HL-60/S4 (cell line): Measurements from ENCODE around the gene PPEF2.
"Not testable (repeated sequence)": the region's sequence is repeated elsewhere in the genome, so short reads cannot be mapped to it uniquely, and the experiment has no call there.

ENCODE experiments used
- in situ Hi-C: fragments of 300-500 bp; cut with MboI; formaldehyde crosslinking; loops from 2 replicates; pipeline ENCODE4 v1.14.3; 2022; ENCODE audit warnings: low sequenced_read_pairs

PPEF2 gene

GRCh38 chr4:75895744-75896314 is 6.4 kb downstream of the PPEF2 start:
- in situ Hi-C loops: no loop called here

- in situ Hi-C loops: no loop called here
Observed at GRCh38 chr4:75892508-75892907, 9.7 kb downstream of the PPEF2 start.

GRCh38 chr4:75891611-75892010 is 10.6 kb downstream of the PPEF2 start:
- in situ Hi-C loops: no loop called here

- in situ Hi-C loops: no loop called here
Observed at GRCh38 chr4:75889537-75890199, 12.6 kb downstream of the PPEF2 start.

- in situ Hi-C loops: no loop called here
Observed at GRCh38 chr4:75886104-75886503, 16.1 kb downstream of the PPEF2 start.

- in situ Hi-C loops: no loop called here
Observed at GRCh38 chr4:75881476-75881875, 20.8 kb downstream of the PPEF2 start.

- in situ Hi-C loops: no loop called here
Observed at GRCh38 chr4:75880278-75880677, 22.0 kb downstream of the PPEF2 start.

GRCh38 chr4:75878246-75878756 is 24.0 kb downstream of the PPEF2 start:
- in situ Hi-C loops: no loop called here

GRCh38 chr4:75876218-75876617 is 26.0 kb downstream of the PPEF2 start:
- in situ Hi-C loops: no loop called here

- in situ Hi-C loops: no loop called here
Observed at GRCh38 chr4:75869100-75869499, 33.2 kb downstream of the PPEF2 start.

- in situ Hi-C loops: no loop called here
Observed at GRCh38 chr4:75867130-75867529, 35.1 kb downstream of the PPEF2 start.

- in situ Hi-C loops: no loop called here
Observed at GRCh38 chr4:75860606-75861005, 41.6 kb downstream of the PPEF2 start.

GRCh38 chr4:75858721-75859120 is 43.5 kb downstream of the PPEF2 start:
- in situ Hi-C loops: no loop called here

GRCh38 chr4:75849461-75849860 is 52.8 kb downstream of the PPEF2 start:
- in situ Hi-C loops: no loop called here

- in situ Hi-C loops: no loop called here
Observed at GRCh38 chr4:75848891-75849290, 53.4 kb downstream of the PPEF2 start.

GRCh38 chr4:75848171-75848760 is 54.0 kb downstream of the PPEF2 start:
- in situ Hi-C loops: not testable (repeated sequence)

GRCh38 chr4:75845992-75846391 is 56.3 kb downstream of the PPEF2 start:
- in situ Hi-C loops: no loop called here

GRCh38 chr4:75844151-75844662 is 58.0 kb downstream of the PPEF2 start:
- in situ Hi-C loops: no loop called here

GRCh38 chr4:75843596-75843995 is 58.7 kb downstream of the PPEF2 start:
- in situ Hi-C loops: no loop called here

GRCh38 chr4:75841641-75842520 is 60.4 kb downstream of the PPEF2 start:
- in situ Hi-C loops: no loop called here

GRCh38 chr4:75834772-75835154 is 67.5 kb downstream of the PPEF2 start:
- in situ Hi-C loops: no loop called here
